Activated T-cell treated with anti-CD3 and anti-CD28 coated beads for 1 hour (primary cell): ENCODE results near the gene COA1.
"Not testable (repeated sequence)": the region's sequence is repeated elsewhere in the genome, so short reads cannot be mapped to it uniquely, and the experiment has no call there.

ENCODE experiments used
- DNase-seq: peaks from one replicate; pipeline ENCODE4 v3.0.0-alpha.2; 2020; ENCODE audit warnings: low read depth

COA1 gene

DNA sequence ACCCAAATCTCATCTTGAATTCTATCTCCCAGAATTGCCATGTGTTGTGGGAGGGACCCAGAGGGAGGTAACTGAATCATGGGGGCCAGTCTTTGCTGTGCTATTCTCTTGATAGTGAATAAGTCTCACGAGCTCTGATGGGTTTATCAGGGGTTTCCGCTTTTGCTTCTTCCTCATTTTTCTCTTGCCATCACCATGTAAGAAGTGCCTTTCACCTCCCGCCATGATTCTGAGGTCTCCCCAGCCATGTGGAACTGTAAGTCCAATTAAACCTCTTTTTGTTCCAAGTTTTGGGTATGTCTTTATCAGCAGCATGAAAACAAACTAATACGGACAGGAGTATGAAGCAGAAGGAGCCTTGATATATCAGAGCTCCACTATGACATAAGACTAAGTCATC is 41.5 kb downstream of the COA1 start:
- DNase-seq: not testable (repeated sequence)

- DNase-seq: no peak
Measured at GRCh38 chr7:43686991-43687390, 42.3 kb downstream of the COA1 start.

- no peak for DNase-seq
Measured at GRCh38 chr7:43680736-43681135, 48.6 kb downstream of the COA1 start.

DNA sequence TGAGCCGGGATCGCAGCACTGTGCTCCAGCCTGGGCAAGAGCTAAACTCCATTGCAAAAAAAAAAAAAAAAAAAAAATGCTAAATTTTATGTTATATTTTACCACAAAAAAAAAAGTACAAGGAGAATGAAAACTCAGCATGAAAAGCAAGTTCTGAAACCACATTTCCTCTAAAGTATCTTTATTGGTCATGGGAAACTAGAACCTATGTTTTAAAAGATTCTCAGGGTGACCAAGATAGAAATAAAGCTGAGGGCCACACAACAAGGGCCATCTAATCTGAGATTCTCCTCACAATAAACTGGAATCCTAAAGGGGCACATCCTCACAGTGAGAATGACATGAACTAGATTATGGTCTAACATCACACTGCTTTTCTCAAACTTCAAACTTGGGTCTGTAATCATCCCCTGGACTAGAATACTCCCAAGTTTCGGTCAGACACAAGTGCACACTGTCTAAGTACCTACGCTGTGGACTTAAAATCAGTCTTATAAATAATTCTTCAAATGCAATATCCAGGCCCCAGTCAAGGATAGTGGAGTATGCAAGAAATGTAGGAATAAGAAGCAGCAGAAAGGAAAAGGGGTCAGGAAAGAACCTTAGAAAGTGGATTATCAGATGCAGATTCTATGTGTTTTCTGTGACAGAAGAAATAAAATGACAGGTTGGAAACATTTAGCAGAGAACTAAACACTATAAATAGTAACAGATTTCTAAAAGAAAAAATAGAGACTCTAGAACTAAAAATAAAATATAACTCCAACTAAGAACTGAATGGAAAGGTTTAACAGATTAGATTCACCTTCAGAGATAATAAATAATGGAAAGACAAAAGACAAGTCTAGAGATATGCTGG is 49.9 kb downstream of the COA1 start:
- no peak for DNase-seq

GRCh38 chr7:43678315-43678714 is 51.0 kb downstream of the COA1 start:
- no peak for DNase-seq

DNA sequence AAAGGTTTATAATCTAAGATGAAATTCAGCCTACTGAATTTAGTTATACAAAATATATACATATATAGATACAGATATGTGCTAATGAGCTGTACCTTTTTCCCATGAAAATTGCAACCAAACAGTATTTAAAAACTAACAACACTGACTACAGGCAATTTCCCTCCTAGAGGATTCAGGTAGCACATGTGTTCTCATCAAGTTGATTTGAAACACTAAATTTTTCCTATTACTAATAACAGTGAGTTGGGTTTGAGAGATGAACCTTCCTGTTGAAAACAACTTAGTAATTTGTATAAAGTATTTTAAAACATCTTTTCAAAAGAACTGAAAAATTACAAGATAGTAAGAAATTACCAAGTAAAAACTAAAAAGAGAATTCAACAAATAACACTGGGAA is 51.5 kb downstream of the COA1 start:
- no peak for DNase-seq

- no peak for DNase-seq
Measured at GRCh38 chr7:43674559-43675436, 54.5 kb downstream of the COA1 start.

DNA sequence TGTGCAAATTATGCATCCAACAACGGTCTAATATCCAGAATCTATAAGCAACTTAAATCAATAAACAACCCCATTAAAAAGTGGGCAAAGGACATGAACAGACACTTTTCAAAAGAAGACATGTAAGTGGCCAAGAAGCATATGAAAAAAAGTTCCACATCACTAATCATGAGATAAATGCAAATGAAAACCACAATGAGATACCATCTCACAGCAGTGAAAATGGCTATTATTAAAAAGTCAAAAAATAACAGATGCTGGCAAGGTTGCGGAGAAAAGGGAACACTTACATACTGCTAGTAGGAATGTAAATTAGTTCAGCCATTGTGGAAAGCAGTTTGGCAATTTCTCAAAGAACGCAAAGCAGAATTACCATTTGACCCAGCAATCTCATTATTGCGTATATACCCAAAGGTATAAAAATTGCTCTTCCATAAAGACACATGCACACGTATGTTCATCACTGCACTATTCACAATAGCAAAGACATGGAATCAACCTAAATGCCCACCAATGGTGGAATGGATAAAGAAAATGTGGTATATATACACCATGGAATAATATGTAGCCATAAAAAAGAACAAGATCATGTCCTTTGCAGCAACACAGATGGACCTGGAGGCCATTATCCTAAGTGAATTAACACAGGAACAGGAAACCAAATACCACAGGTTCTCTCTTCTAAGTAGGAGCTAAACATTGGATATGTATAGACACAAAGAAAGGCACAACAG is 55.9 kb downstream of the COA1 start:
- DNase-seq: not testable (repeated sequence)

- no peak for DNase-seq
Measured at GRCh38 chr7:43671521-43671920, 57.8 kb downstream of the COA1 start.

DNA sequence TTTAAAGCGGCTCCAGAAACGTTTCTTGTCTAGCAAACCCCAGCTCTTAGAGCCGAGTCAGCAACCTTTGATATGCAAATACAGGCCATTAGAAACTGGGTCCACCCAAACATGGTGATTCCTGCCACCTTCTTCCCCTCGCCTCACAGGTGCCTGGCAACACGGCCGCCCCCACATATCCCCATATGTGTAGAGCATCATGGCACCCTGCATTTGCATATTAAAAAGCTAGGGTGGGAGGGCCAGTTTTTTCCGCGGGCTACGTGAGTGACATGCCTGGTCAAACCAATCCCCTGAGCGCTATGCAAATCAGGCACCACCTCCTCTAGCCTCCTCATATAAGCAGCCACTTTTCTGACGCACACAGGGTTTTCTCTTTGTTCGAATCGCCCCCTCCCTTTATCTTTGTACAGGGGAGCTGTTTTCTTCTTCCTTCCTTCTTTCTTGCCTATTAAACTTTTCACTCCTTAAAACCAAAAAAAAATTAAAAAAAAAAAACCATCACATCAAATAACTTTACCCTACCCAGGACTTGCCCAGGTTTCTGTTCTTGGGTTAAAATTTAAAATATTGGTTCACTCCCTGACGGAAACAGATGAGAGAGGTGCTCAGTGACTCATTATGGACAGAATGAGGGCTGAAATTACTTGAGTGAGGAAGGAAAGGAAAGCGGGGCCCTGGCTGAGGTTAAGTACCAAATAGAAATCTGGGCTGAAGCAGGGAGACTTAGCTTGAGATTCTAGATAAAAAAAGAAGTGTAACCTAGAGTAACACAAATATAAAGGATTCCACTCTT is 59.8 kb downstream of the COA1 start:
- no peak for DNase-seq

DNA sequence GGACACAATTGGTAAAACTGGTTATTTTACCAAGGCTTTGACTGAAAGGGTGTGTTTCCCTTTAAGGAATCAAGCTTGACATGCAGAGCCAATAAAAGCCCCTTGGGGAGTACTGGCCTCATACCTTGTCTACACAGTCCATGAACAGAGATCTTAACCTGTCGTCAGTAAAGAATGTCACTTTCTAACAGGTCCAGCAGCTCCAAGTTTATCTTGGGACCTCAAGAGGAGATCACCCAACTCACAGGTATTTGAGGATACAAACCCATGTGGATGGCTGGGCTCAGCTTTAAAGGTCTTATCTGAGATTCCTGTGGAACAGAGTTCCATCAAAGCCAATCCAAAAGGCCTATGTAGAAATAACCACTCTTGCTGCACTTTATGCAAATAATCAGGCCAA is 61.3 kb downstream of the COA1 start:
- DNase-seq: no peak

DNA sequence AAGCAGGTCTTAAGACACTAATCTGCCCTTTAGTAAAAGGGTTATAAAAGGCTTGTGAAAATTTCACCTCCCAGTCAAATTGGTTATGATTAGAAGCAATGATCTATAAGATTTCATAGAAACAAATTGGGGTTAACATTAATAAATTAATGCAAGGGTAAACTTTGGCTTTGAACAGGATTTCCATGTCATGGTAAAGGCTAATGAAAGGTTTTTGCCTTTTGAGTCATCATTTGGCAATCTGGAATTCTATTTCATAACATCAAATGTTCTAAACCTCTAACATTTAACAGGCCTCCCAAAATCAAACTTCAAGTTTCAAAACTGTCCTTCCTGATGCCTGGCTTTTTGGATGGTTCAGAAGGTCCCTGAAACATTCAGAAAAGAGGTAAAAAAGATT is 62.4 kb downstream of the COA1 start:
- DNase-seq: no peak

DNA sequence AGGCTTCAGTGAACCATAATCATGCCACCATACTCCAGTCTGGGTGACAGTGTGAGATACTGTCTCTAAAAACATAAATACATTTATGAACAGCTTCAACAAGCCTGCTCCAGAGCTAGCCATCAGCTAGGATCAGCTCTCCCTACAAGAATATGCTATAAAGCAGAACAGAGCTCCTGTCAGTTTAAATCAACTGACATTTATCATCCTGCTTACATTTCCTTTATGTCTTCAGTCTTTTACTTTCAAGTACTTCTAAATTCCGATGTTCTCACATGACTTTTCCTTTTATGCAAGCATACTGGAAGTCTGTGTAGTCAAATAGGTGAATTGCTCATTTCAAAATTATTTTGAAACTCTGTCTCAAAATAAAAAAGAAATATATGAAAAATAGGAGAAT is 64.6 kb downstream of the COA1 start:
- no peak for DNase-seq

DNA sequence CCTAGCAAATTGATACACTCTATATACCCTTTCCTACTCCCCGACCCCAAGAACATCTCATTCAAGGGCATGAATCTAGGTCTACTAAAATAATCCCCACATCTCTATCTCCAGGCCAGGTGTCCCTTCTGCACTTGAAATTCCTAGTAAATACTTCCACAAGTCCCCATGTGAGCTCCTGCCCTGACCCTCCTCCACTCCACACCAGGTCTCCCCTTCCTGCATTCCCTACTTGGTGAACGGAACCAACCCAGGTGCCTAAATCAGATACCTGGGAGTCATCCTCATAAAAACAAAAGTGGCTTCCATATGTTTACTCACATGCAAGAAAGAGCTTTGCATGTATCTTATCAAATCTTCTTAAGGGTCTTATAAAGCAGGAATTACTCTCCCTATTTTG is 69.2 kb downstream of the COA1 start:
- no peak for DNase-seq

- no peak for DNase-seq
Measured at GRCh38 chr7:43659549-43659896, 69.8 kb downstream of the COA1 start.

DNA sequence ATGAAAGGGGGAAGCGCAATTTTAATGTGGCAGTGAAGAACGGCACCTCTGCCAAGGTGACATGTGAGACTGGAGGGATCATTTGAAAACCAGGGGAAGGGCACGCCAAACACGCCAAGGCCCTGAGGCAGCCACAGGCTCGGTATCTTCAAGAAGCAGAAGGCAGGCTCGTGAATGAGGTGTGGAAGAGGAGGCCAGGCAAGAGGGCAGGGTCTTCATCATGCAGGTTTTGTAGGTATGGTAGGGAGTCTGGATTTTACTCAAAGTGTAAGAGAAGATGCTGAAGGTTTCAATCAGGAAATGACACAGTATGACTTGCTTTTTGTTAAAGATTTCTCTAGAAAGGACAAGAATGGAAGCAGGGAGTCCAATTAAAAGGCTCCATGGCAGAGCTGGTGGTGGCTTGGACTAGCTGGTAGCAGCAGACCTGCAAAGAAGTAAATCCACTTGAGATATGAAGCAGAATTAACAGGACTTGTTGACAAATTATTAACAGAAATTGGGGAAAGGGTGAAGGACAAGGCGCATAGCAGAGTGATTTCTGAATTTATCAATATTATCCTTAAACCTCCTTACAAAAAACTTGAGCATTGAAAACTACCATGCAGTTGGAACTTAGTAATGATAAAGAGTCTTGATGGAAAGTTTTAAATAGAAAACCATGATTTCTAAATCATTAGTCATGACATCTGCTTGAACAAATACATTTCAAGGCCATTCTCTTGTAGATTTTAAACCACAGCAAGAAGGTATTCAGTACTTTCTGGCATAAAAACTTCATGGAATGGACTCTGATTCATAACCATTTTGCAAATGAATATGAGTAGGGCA is 70.4 kb downstream of the COA1 start:
- DNase-seq: no peak

DNA sequence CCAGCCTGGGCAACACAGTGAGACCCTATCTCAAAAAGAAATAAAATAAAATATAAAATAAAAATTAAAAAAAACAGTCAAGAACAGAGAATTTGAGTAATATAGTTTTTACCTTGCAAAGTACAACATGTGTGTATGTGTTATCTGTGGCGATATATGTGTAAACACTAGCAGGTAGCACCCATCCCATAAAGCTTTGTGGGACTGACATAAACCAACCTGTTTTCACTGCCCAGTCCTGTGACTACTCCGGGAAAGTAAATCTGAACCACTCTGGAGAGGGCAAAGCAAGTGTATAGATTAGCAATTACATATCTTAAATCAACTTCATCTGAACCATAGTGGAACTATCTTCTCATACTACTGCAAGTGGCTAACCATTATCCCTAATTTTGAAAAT is 72.3 kb downstream of the COA1 start:
- DNase-seq: no peak

- DNase-seq: no peak
Measured at GRCh38 chr7:43655584-43655983, 73.7 kb downstream of the COA1 start.

DNA sequence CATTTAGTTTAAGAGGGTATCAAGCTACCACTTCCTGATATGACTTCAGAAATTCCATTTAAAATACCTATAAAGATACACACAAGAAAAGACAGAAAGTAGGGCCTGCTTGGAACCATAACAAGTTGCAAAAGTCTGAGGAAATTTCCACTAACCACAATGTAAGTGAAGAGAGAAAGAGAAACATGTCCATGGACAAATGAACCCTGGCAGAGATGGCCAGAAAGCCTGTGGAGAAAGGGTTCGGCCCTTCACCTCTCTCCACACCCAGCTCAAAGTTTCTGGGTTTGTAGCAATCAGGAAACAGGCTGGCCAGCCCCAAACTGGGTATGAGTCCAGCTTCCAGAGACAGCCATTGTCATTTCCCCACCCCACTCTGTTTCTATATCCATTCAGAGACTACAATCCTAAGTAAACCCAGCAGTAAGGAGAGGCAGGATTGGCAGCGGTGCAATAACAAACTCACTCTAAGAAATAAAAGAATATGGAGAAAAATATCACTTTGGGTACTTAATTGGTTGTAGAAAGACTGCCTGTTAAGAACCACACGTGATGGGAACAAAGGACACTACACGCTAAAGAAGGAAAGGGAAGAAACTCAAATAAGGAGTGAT is 75.3 kb downstream of the COA1 start:
- DNase-seq: no peak

DNA sequence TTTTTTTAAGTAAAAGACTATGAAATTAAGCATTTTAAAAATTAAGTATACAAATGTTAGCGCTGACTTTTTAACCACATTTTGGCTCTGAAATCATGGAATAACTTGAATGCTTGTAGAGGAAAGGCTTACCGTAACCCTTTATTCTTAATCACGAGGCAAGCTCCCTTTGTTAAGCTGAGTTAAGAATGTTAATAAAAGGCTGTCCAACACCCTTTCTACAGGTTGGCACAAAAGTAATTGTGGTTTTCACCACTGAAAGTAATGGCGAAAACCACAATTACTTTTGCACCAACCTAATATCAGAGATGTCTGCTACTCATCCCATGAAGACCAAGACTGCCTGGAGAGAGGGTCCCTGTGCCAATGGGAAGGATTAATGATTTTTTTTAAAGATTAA is 75.9 kb downstream of the COA1 start:
- no peak for DNase-seq

GRCh38 chr7:43652364-43652763 is 77.0 kb downstream of the COA1 start:
- no peak for DNase-seq
